ENCODE data around the gene GUCA2B.

The GUCA2B gene

DNA sequence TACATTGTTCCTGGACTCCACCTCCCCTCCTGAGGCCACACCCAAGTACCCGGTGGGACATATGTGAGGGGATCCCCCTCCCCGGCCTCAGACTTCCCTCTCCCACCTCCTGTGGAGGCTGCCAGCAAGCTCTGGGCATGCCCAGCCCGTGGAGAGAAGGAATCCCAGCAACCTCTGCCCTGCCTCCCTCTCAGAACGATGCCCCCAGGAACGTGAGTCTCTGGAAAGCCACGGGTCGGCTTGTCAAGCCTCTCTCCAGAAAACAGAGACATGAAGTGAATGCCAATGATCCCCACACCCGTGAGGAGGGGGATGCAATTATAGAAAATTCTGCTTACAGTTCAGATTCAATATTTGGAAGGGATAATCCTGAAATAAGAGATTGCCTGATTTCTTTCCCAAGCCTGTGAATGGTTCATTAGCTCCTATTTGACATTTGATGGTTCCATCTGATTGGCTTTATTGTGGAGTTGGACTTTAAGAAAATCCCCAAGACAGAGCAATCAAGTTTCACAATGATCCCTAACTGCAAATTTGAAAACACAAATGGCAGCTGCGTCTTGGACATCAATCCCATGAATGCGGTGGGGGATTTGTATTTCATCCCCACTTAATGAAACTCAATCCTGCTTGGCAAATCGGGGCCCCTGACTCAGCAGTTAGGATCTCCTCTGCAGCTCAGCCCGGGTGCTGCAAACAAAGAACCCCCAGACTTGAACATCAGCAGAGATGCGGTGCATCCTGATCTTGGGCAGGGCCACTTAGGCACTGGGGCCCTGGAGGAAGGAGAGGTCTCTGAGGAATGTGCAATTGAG lies 9.1 kb upstream of the GUCA2B start:
- no peak for DNase-seq

DNA sequence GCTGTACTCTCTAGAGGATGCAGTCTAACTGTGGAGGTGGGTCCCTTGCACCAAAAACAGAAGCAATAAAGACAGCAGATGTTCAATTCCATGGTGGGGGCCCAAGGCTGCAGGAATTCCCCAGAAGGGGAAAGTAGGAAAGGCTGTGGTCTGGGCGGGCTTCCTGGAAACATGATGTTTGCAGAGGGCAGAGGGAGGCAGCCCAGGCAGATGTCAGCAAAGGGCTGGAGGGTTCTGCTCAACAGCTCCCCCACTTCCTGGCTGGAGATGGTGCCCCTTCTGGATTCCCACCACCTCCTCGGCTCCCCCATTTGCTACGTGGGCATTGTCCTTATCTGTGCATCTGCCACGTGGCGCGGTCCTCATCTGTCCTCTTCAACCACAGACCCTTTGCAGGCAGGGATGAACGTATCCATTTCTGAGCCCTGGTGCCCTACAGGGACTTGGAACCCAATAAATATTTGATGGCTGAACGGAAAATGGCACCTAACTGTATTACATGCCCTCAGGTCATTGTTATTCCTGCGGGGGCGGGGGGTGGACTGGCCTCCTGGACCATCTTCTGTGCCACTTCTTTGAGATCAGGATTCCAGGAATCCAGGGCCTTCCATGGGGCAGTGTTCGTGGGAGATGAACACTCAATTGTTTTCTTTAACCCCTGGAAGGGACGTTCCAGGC lies 8.4 kb upstream of the GUCA2B start:
- no peak for DNase-seq

DNA sequence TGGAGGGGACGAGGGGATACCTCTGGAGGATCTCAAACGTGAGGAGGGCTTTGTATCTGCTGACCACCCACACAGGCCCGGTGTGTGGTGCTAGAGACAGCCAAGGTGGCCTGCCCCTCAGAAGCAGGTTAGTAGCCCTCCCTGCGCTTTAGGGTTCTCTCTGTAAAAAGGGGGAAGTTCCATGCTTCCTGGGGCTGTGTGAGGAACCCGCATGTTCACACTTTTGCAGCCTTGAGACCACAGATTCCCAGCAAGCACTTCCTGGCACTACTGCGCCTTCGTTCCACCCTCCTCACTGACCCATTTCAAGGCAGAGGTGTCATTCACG lies 7.9 kb upstream of the GUCA2B start:
- no peak for DNase-seq

DNA sequence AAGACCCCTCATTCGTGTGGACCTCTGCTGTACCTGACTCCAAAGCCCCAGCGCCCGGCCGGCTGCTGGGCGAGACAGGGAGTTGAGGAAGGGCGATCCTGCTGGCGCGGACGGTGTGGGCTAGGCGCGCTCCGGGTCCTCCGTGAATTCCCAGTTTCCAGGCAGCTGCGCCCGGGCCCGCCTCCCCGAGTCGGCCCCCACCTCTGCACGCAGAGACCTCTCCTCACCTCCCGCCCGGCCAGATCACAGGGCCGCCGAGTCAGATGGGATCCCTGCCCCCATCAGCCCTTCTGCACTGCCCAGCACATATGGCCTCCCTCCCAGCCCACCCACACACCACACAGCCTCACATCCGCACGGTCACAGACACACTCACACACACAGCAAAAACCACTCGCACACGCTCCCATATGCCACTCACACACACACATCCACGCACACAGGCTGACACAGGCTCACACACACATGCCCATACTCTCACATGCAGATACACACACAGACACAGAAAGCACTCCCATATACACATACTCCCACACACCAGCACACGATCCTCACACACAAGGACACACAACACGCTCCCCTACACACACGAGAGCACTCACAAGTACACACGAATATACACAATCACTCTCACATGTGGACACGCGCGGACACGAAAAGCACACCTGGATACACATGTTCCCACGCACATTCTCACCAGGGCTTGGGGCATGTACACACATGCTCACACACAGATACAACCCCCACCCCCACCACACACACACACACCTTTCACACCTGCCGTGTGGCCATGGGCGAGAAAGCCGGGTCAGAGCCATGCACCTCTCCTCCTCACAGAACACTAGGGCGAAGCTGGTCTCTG lies 7.2 kb upstream of the GUCA2B start:
- DNase-seq: no peak

DNA sequence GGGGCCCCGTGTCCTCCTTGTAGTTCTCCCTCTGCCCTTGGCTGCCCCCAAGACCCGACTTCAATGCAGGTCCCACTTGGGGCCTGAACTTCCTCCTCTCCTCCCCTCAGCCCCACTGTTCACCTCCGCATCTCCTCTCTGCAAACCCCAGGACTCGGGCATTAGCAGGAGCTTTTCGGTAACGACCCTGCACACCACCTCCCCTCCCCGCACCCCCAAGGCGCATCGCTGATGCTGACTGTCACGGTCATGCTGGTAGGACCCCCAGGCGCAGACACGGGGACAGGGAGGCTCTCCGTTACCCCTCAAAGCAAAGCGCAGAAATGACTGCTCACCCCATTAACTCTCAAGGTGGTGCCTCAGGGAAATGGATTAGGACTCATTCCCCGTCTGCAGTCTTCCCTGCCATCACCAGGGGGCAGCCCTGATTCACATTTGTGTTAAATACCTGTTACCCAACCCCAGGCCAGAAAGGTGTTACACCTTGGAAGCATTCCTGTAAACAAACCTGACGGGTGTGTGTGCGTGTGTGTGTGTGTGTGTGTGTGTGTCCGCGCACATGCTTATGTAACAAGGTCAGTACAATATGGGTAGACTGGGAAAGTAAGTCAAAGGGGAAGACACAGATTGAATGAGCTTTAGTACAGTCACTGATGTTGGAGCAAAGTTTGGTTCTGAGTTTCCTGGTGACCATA lies 6.4 kb upstream of the GUCA2B start:
- DNase-seq: peak; percentile 75

DNA sequence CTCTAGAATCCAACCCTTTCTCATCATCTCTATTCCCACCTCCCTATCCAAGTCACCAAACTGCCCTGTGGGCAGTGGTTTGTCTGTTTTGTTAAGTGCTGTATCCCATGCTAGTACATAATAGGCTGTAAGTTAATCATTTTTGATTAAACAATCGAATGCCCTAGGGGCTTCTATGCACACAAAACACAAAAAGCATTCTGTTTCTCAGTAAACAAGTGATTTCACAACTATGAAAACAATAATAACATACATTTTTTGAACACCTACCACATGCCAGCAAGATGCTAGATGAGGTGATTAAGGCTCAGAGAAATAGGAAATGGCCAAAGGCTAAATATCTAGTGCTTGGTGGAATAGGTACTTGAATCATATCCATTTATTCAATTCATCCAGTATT lies 5.0 kb upstream of the GUCA2B start:
- no peak for DNase-seq

DNA sequence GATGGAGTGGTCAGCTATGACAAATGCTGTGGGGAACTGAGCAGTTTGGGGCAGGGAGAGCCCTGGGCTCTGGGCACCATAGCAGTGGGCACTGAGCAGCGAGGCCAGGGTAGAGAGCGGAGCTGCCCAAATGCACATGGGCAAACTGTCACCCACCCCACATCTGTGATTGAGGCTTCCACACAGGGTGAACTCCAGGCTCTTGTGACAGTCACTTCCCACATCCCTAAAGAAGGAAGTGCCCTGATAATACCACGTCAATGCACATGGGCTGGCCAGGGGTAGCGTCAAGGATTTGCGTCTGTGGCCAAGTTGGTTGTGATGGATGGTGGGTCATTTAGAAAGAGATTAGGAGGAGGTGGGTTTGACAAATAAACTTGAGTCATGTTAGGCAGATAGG lies 2.6 kb upstream of the GUCA2B start:
- DNase-seq: no peak

DNA sequence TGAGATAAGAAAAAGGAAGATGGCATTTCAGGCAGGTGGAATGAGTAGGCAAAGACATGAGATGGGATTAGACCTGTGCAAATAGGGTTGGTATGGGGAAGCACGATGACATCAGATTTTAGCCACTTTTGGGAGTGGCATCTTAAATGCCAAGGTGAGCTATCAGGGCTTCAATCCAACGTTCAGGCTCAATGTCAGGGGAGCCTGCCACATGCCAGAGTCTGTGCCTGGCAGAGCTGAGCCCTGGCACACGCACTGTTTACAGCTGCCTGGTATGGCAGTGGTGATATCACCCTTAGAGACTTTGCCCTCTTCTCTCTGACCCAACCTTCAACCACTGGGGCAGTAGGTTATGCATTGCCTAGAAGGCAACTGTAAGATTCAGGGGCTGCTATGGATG lies 1.1 kb upstream of the GUCA2B start:
- DNase-seq: no peak

DNA sequence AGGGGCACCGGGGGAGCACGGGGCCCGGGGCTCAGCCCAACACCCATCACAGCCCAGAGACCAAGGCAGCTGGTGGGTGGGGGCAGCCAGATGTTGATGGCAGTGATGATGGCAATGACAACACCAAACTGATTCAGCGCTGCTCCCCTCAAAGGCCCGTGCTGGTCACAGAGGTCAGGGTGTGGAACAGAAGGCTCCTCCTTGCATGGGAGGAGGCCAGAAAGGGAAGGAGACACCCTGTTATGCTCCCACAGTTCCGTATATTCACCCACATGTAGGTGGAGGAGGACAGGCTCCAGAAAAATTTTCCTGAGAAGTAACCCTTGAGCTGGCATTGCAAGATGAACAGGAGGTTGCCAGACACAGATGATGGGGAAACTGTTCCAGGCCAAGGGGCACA lies 414 bp downstream of the GUCA2B start:
- DNase-seq: no peak

DNA sequence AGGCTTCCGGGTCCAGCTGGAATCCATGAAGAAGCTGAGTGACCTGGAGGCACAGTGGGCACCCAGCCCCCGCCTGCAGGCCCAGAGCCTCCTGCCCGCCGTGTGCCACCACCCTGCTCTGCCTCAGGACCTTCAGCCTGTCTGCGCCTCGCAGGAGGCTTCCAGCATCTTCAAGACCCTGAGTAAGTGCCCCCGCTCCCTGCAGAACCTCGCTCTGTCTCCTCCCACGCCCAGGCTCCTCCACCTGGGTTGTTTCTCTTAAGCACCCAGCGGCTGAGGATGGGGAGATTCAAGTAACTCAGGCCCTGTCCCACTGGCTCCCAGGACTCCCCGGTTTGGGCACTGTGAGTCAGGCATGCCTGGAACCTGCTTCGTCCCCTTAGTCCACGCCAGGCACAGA lies 1.5 kb downstream of the GUCA2B start:
- DNase-seq: no peak

DNA sequence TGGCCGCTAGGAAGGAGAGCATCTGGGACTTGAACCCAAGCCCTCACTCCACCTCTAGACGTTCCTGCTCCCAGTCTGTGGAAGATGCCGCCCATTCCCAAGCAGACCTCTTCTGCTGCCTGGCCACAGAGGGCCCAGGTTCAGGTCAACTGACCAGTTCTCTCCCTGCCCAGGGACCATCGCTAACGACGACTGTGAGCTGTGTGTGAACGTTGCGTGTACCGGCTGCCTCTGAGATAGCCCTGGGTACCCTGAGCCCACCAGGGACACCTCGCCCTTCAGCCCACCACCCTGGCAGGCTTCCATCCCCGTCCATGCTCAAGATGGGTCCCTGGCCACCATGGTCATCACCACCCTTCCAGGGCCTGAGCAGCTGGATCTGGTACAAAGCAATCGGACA lies 2.2 kb downstream of the GUCA2B start:
- no peak for DNase-seq

DNA sequence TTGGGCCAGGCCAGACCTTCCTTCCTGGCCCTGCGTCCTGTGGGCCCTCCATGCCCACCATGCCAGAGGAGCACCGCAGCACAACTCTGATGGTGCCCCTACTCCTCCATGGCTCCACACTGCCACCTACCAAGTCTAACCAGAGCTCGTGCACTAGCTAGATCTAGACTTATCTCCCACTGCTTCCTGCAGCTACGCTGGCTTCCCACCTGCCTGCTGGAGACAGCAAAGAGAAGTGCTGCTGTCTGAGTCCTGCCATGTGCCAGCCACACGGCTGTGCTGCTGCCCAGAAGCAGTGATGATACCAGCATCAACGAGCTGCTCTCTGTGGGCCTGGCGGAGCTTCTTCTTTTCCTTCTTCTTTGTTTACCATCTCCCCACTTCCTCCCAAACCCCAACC lies 4.5 kb downstream of the GUCA2B start:
- DNase-seq: peak; percentile 23

DNA sequence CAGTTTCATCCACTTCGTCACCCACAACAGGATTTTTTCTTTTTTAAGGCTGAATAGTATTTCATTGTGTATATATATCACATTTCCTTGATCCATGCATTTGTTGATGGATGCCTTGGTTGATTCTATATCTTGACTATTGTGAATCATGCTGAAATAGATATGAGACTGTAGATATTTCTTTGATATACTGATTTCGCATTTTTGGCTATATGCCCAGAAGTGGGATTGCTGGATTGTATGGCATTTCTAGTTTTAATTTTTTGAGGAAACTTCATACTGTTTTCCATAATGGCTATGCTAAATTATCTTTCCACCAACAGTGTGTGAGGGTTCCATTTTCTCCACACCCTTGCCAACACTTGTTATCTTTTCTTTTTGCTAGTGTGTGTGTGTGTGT lies 5.0 kb downstream of the GUCA2B start:
- no peak for DNase-seq

DNA sequence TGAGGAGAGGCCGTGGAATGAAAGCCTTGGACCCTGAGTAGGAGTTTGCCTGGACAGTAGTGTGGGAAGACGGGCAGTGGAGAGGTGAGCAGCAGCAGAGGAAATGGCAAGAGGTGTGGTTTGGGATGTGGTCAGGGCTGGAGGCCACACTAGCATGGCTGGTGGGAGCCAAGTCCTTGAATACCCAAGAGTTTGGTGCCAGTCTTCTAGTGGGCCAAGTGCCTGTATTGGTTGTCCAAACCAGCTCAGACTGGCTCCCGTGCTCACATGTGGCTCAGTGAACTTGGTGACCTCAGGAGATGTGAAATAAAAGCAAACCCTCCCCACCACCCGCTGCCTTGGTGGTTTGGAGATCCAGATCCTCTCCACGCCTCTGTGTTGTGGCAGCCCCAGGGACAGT lies 9.0 kb downstream of the GUCA2B start:
- DNase-seq: no peak

DNA sequence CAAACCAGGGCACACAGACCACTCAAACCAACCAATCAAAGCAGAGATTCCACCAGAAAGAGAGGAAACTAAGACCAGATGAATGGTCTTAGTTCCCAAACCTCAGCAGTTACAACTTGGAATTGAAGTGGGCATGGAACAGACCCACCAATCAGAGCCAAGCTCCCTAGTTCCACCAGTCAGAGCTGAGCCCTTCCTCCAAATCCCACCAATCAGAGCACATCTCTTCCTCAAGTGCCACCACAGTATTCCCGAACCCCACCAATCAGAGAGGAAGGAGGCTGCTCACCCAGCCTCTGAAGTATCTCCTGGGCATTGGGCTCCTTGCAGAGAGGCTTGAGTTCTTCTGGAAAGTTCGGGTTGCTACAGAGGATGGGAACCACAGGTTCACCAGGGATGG lies 9.9 kb downstream of the GUCA2B start:
- DNase-seq: no peak

DNA sequence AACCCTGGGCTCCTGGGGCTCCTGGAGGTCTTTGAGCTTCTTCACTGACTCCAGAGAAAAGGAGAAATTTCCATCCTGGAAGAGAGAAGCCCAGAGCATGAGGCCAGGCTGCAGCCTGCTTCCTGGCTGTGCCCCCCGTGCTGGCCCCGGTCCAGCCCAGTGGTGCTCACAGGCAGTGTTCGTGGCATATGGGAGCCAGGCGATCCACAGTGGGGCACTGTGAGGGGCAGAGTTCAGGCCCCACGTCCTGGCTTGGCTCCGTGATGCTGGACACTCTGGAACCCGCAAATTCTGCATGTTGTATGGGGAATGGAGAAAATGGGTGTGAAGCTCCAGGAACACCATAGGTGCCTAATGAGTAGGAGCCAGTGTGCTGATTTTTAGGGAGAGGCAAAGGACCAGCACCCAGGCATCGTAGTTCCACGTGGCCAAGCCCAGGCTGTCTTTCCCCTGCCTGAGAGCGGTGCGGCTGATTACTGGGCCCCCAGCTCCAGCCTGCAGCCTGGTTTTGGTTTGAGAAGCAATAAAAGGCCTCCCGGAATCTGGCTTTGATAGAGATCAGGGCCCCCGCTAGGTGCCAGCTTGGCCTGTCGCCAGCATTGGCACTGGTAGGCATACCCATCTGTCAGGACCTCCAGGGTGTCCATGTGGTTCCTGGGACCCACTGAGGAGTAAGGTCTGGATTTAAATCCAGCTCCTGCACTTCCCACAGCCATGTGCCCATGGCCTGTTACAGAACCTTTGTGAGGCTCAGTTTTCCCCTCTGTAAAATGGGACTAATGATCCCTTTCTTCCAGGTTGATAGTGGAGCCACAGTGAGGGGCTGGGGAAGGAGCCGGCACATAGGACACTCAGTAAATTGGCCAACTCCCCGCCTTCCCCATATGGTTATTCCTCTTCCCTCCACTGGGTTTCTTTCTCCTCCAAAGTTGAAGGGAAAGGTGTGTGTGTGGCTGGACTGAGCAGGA lies 10.6 kb downstream of the GUCA2B start:
- no peak for DNase-seq

DNA sequence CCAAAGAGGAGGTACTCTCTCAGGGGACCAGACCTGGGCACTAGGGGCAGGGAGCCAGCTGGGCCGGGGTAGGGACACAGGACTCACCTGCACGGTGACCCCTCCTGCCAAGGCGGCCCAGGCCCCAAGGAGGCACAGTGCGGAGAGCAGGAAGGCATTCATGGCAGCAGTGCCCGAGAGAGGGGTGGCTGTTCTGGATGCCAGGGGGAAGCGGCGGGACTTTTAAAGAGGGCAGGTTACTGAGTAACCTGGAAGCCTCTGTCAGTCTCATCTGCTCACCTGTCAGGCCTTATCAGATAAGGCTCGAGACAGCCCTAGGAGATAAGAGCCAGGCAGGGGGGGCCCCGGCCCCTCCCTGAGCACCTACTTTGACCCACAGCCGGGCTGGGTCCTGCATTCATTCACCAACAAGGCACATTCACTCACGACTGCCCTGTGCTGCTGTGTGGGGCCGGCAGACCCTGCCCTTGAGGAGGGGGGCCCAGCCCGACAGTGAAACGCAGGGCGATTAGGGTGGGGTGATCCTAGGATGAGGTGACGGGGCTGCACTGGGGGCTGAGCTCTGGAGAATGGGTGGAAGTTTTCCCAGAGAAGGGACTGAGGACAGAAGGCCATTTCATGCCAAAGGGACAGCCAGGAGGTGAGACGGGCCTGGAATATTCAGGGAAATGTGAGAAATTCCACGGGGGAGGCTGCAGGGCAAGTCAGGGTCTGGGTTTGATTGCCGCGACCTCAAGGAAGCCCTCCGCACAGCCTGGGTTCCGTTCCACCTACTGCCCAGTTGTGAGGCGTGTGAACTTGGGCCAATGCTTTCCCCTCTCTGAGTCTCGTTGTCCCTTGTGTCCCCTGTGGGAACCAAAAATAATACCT lies 11.6 kb downstream of the GUCA2B start, which contains the start of gene GUCA2A:
TSS of gene GUCA2A (minus strand) at position 195 of the 870 bp plus-strand sequence. CDS start at position 162, 33 bp downstream.
- no peak for DNase-seq

DNA sequence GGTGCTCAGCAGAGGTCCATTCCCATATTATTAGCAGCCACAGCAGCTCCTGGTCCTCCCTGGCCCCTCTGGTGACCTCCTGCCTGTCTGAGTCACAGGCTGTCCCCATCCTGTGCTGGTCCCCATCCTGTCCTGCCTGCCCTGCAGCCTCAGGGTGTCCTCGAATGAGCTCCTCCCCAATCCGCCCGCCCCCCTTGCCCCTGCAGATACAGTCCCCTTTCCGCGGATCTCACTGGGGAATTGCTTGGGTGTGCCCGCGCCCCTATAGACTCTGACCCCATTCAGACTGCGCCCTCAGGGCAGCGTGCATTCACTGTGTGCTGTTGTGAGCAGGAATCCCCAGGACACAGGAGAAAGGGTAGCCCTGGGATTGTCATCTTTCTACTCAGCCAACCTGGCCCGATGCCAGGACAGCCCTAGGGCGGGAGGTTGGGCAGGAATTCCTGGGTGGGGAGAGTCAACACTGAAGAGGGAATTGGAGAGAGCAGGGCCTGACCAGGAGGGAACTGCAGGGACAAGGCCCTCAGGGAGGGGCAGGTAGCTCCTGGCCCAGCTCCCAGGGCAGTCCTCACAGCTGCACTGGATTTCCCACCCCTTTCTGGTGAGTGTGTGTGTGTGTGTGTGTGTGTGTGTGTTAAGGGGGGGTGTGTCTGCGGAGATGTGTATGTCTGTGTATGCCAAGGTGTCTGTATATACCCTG lies 12.5 kb downstream of the GUCA2B start:
- DNase-seq: peak; percentile 85

DNA sequence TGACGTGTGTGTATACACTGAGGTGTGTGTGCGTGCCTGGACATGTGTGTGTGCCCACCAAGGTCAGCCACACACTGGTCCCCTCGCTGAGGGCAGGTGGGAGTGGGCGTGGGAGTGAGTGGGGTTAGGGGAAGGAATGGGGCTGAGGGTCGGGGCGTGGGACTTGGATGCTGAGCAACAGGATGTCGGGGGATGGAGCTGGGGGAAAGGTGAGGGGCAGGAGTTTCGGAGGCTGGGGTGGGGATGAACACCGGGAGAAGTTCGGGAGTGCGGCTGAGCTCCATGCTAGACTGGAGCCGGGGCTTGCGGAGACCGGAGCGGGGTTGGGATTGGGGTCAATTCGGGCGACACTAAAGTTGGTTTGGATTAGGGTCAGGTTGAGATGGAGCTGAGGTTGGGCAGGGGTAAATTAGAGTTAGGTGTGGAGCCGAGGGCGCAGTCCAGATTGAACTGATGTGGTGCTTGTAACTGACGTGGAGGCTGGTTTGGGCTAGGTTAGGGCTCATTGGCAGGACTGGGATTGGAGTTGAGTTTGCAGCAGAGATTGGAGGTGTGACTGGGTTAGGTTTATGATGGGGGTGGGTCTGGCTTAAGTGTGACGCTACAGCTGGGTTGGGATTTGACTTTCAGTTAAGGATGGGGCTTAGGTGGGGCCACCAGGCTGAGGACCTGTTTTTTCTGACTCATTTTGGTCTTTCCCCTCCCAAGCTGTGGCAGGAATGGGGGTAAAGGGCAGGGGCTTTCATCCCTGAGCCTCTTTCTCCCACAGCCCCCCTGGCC lies 14.6 kb downstream of the GUCA2B start:
- no peak for DNase-seq

DNA sequence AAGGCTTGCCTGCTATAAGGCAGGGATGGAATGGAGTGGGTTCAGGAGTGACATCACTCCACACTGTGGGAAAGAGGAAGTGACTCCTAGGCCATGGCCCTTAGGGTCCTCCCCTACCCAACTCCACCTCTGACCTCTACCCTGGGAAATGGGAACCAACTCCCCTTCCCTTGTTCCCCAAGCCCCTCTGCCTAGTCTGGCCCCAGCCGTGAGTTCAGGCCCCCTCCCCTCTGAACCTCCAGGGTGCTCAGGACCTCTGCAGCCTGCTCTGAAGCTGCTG lies 15.1 kb downstream of the GUCA2B start:
- DNase-seq: no peak

Data from NCI-H146 (cell line).